ENCODE results near the gene CDK2.
A peak's percentile ranks its signal among the peaks of the same experiment; 100 is the strongest.

Gene CDK2

GRCh38 chr12:56014205-56014604, 47.6 kb downstream of the CDK2 start:
- DNase-seq (ENCODE audit: low spot score): no peak

GRCh38 chr12:56017181-56017580, 50.6 kb downstream of the CDK2 start:
- DNase-seq (ENCODE audit: low spot score): no peak

DNA sequence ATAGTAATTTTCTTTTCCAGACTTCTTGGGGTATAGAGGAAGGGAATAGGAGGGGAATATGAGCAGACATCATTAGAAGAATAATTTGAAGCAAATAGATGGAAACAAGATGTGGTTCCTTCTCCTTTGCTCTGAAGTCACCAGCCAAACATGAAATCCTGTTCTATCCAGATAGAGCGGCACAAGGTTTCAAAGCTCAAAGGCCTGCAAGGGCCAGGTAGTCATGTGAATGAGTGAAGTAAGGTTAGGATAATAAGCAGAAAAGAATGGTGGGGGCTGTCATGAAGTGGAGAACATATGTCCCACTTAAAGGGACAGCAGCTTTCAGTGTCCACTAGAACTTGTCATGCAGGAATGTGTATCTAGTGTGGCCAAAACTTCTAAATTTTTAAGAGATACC, 51.7 kb downstream of the CDK2 start:
- no peak for DNase-seq (ENCODE audit: low spot score)

GRCh38 chr12:56020423-56021184, 54.0 kb downstream of the CDK2 start, which contains the start of gene IKZF4:
TSS of gene IKZF4 (plus strand) at chr12:56021043. CDS start at chr12:56021494, 451 bp downstream.
- peak; percentile 19 for DNase-seq (ENCODE audit: low spot score)

- no peak for DNase-seq (ENCODE audit: low spot score)
These were observed 55.4 kb downstream of the CDK2 start for GRCh38 chr12:56021889-56022497.

Measured in hepatic stellate cell (primary cell).